Measurements from ENCODE around the gene SMC6.

The SMC6 gene

GRCh38 chr2:17753803-17754663, at the start of gene SMC6, which contains the start of gene GEN1:
SMC6 (minus strand) TSS chr2:17753810; CDS start chr2:17745946, 7,864 bp downstream.
GEN1 (plus strand) TSS chr2:17754138; CDS start chr2:17759944, 5,806 bp downstream.
- peak; percentile 99 for DNase-seq (ENCODE audit: low spot score)

GRCh38 chr2:17800693-17801458, 47.3 kb upstream of the SMC6 start:
- DNase-seq (ENCODE audit: low spot score): no peak

DNA sequence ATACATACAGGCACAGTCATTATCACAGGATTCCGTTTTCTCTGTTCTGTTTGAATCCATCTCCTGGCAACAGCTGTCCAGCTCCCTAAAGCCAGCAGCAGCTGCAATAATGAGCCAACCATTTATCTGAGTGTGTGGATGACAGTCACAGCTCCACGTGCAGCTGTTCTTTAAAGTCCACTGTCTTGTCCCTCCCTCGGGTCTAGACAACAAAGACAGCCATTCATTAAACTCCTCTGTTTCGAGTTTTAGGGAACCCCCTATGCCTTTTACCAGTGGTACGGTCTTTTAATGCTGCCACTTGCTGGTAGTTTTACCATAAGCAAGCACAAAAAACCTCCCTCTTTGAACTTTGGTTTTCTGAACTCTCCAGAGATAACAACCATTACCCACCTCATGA, 46.6 kb upstream of the SMC6 start:
- DNase-seq (ENCODE audit: low spot score): no peak

- no peak for DNase-seq (ENCODE audit: low spot score)
Observed at GRCh38 chr2:17799301-17800120, 45.9 kb upstream of the SMC6 start.

DNA sequence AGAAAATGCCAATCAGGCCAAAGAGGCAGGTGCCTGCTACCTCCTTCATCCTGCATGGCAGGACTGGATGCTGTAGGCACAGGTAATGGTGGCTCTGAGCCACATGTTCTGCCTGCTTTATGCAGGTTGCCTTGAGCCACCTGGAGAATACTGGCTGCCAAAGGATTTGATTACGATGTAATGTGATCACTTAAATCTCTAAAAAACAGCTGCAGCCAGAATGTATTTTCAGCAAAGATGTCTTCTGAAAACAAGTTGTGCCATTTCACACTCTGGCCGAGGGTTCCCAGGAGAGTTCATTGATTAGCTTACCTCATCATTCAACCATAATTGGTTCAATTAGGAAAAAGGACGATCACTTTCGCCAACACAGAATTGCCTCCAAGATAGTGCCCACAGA, 44.7 kb upstream of the SMC6 start:
- no peak for DNase-seq (ENCODE audit: low spot score)

- no peak for DNase-seq (ENCODE audit: low spot score)
Observed at GRCh38 chr2:17795309-17795708, 41.7 kb upstream of the SMC6 start.

DNA sequence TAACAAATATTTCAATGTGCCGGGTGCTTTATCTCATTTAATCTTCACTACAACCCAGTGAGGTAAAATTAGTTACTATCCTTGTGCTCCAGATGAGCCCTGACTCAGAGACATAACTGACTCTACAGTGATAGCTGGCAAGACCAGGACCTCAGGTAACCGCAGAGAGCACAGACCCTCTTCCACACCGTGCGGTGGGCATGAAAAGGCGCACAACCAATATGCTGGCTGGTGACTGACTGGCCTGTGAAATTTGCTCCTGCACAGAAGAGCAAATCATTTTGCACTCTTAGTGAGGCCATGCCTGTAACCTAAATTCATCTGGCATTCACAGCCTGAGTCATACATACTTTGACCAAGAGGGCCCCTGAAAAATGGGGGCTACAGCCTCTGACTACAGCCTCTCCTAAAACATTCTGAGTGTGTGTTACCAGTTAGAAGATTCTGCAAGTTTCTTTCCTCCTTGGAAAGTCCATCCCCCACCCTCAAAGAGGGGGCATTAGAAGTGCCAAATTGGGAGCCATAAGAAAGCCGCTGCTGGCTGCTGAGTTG, 40.3 kb upstream of the SMC6 start:
- DNase-seq (ENCODE audit: low spot score): no peak

GRCh38 chr2:17793296-17793695, 39.7 kb upstream of the SMC6 start:
- DNase-seq (ENCODE audit: low spot score): no peak

- no peak for DNase-seq (ENCODE audit: low spot score)
Observed at GRCh38 chr2:17792515-17792914, 38.9 kb upstream of the SMC6 start.

DNA sequence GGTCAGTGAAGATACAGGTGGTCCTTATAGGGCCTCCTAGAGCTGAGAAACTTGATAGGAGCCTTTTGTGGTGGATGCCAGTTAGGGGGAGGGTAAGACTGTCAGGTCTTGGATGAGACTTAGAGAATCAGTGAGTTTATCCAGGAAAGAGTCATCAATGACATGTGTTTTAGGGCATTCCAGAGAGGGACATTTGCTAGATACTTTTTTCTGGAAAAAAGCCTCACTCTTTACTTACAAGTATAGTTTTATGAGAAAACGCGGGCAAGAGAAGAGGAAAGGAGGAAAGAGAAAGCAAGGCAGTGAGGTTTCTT, 38.2 kb upstream of the SMC6 start:
- no peak for DNase-seq (ENCODE audit: low spot score)

DNA sequence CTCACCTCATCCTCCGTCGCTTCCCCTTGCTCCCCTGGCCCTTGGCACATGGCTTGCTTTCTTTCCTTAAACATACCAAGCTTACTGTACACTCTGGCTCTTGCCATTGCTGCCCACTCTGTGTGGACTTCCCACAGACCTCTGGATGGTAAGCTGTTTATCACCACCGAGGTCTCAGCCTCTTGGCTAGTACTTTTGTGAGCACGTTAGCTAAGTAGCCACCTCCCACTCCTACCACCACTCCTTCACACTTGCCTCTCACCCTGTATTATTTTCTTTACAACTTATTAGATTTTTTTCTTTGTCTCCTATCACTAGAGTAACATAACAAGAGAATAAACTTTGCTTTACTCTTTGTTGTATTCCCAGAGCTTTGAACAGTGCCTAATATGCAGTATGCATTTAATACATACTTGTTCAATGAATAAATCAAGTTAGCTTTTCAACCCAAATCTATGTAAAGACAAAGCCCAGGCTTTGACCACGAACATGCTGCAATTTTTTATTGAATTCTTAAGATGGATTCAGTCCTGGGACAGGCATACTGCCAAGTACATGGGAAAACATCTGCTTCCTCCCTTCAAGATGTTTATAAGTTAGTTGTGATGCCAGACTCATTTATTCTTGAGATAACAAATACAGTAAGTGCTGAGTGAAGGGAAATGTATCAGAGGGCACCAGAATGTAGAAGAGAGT, 37.7 kb upstream of the SMC6 start:
- DNase-seq (ENCODE audit: low spot score): no peak

DNA sequence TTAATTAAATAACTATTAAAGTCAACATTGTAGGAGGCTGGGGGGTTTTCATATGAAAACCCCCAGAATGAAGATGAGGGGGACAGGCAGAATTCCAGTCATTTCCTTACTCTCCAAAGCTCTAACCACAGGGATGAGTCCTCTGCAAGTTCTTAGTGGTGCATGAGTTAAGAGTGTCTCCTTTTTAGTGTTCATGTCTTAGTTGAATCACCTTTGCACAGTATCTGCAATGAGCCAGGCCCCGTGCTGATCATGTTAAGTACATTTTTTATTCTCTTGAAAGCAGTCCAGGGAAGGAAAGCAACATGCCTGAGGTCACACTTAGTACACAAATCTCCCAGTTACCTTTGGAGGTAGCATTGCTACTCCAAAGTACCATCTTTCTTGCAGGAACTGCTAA, 36.9 kb upstream of the SMC6 start:
- no peak for DNase-seq (ENCODE audit: low spot score)

GRCh38 chr2:17788773-17789172, 35.2 kb upstream of the SMC6 start:
- DNase-seq (ENCODE audit: low spot score): no peak

DNA sequence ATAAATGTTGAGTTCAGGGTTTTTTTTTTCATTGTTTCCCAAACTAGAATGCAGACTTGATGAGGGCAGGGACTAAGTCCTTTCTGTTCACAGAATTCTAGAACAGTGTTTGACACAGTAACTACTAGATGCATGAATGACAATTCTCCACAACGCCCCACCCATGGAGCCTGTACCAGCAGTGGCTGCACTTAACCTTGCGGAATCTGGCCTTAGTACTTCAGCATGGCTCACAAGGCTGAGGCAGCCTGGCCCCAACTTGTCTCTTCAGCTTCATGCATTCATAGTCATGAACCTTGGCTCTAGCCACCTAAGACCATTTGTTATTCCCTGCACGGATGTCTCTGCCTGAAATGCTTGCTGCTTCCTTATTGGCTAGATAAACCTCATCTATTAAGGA, 33.1 kb upstream of the SMC6 start:
- no peak for DNase-seq (ENCODE audit: low spot score)

DNA sequence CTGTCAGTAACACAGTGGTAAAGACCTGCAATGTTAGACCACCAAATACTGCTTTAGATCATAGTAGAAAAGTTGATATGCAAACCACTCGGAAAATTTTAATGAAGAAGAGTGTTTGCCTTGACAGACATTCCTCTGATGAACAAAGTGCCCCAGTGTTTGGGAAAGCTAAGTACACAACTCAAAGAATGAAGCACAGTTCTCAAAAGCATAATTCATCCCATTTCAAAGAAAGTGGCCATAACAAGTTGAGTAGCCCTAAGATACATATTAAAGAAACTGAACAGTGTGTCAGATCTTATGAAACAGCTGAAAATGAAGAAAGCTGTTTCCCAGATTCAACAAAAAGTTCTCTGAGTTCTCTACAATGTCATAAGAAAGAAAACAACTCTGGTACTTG, 27.9 kb upstream of the SMC6 start:
- no peak for DNase-seq (ENCODE audit: low spot score)

DNA sequence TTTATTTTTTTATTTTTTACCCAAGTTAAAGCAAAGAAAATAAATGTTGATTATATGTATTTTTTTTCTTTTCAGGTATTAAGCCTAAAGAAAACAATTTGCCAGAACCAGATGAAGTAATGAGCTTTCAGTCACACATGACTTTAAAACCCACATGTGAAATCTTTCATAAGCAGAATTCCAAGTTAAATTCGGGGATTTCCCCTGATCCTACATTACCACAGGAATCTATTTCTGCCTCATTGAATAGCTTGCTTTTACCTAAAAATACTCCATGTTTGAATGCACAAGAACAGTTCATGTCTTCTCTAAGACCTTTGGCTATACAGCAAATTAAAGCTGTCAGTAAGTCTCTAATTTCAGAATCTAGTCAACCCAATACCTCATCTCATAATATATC, 26.9 kb upstream of the SMC6 start:
- DNase-seq (ENCODE audit: low spot score): no peak

- DNase-seq (ENCODE audit: low spot score): no peak
Observed at GRCh38 chr2:17772532-17772931, 18.9 kb upstream of the SMC6 start.

- DNase-seq (ENCODE audit: low spot score): no peak
Observed at GRCh38 chr2:17771956-17772355, 18.3 kb upstream of the SMC6 start.

DNA sequence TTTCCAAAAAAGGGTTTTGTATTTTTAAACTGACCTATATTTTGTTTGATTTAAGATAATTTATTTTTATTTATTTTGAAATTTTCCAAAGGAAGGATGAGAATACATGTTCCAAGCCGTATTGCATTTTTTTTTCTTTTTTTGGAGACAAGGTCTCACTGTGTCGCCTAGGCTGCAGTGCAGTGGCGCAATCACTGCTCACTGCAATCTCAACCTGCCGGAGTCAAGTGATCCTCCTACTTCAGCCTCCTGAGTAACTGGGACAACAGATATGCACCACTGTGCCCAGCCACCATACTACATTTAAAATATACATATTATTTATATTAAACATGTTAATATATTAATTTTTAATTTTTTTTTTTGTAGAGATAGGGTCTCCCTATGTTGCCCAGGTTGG, 15.3 kb upstream of the SMC6 start:
- DNase-seq (ENCODE audit: low spot score): no peak

GRCh38 chr2:17765398-17765797, 11.8 kb upstream of the SMC6 start:
- DNase-seq (ENCODE audit: low spot score): no peak

- DNase-seq (ENCODE audit: low spot score): no peak
Observed at GRCh38 chr2:17763641-17764333, 10.2 kb upstream of the SMC6 start.

Measured in AG08396 (cell line).